Activated CD4-positive, alpha-beta T cell treated with anti-CD3 and anti-CD28 coated beads, Interleukin-2, amount 10 ng/mL, durations not matched to agents 7 days and 5 days (primary cell): ENCODE data around the gene ITGAE. TPM values are rescaled to one million over a fixed set of nuclear protein-coding genes. Genes with fewer than 3 reads are reported as not detected.

Experiments used
- CTCF ChIA-PET: fragments of 350-600 bp; sonication (Branson Sonifier 250); formaldehyde crosslinking; loops from one replicate; lab custom pipeline; 2021; ENCODE audit warnings: antibody characterized with exemption; lab: Charles Lee
- POLR2A ChIA-PET: fragments of 350-600 bp; sonication (Branson Sonifier 250); formaldehyde crosslinking; loops from one replicate; lab custom pipeline; 2021; ENCODE audit warnings: antibody characterized with exemption; lab: Charles Lee
- DNase-seq: peaks from one replicate; pipeline ENCODE4 v3.0.0-alpha.2; 2020
- H3K27ac Mint-ChIP-seq: one replicate; pipeline ENCODE4 v1.8.0; 2021; ENCODE audit warnings: mild to moderate bottlenecking, moderate library complexity, mixed read lengths
- H3K27me3 Mint-ChIP-seq: one replicate; pipeline ENCODE4 v1.8.0; 2021; ENCODE audit warnings: mixed read lengths
- H3K36me3 Mint-ChIP-seq: one replicate; pipeline ENCODE4 v1.8.0; 2021; ENCODE audit warnings: low read depth, mixed read lengths
- H3K4me1 Mint-ChIP-seq: one replicate; pipeline ENCODE4 v1.8.0; 2021; ENCODE audit warnings: mixed read lengths
- H3K4me3 Mint-ChIP-seq: one replicate; pipeline ENCODE4 v1.8.0; 2021; ENCODE audit warnings: mild to moderate bottlenecking, moderate library complexity, mixed read lengths
- H3K9me3 Mint-ChIP-seq: one replicate; pipeline ENCODE4 v1.8.0; 2021; ENCODE audit warnings: mixed read lengths
- total RNA-seq, 2 experiments: library from RNA; stranded (reverse); gene quantifications; one replicate each; pipeline ENCODE4 v1.2.3, GENCODE V29; 2021

Gene ITGAE
- total RNA-seq, 2 experiments from 2014 or later = 18.3 to 20.9 TPM

- H3K4me1 Mint-ChIP-seq = peaks cover 26% of the 10 kb centered on the region
- H3K4me3 Mint-ChIP-seq = no peak overlapping the region
- H3K9me3 Mint-ChIP-seq = no peaks in the 10 kb centered on the region
- DNase-seq = no peak
- CTCF ChIA-PET = interaction anchor here (0.6 to 1.0 kb wide), 3 partner anchors 10 to 1375 kb away, joined by 4 to 5 read pairs (median 5); no protein-coding TSS in a partner anchor
- H3K27me3 Mint-ChIP-seq = no peaks in the 10 kb centered on the region
- POLR2A ChIA-PET = no interaction called here
- no peak overlapping the region for H3K27ac Mint-ChIP-seq
- H3K36me3 Mint-ChIP-seq = peaks cover 9% of the 10 kb centered on the region
Measured at GRCh38 chr17:3692346-3692745, 108.6 kb downstream of the ITGAE start.

GRCh38 chr17:3691617-3692067, 109.3 kb downstream of the ITGAE start:
- H3K27ac Mint-ChIP-seq = no peak overlapping the region
- no peak overlapping the region for H3K4me3 Mint-ChIP-seq
- no peaks in the 10 kb centered on the region for H3K27me3 Mint-ChIP-seq
- peaks cover 23% of the 10 kb centered on the region for H3K4me1 Mint-ChIP-seq
- POLR2A ChIA-PET = no interaction called here
- CTCF ChIA-PET = interaction anchor here (0.6 to 1.2 kb wide), 6 partner anchors 9 to 1375 kb away, joined by 3 to 5 read pairs (median 4); no protein-coding TSS in a partner anchor
- H3K9me3 Mint-ChIP-seq = no peaks in the 10 kb centered on the region
- peaks cover 9% of the 10 kb centered on the region for H3K36me3 Mint-ChIP-seq
- no peak for DNase-seq

- no peak overlapping the region for H3K27ac Mint-ChIP-seq
- H3K27me3 Mint-ChIP-seq = no peaks in the 10 kb centered on the region
- H3K4me3 Mint-ChIP-seq = no peak overlapping the region
- CTCF ChIA-PET = no interaction called here
- POLR2A ChIA-PET = no interaction called here
- H3K9me3 Mint-ChIP-seq = no peaks in the 10 kb centered on the region
- DNase-seq = no peak
- peaks cover 9% of the 10 kb centered on the region for H3K36me3 Mint-ChIP-seq
- H3K4me1 Mint-ChIP-seq = peaks cover 19% of the 10 kb centered on the region
Measured at GRCh38 chr17:3690094-3690715, 110.8 kb downstream of the ITGAE start.

- no peaks in the 10 kb centered on the region for H3K27me3 Mint-ChIP-seq
- H3K27ac Mint-ChIP-seq = peak overlapping the region; percentile 3
- no peaks in the 10 kb centered on the region for H3K9me3 Mint-ChIP-seq
- H3K4me3 Mint-ChIP-seq = no peak overlapping the region
- peaks cover 9% of the 10 kb centered on the region for H3K36me3 Mint-ChIP-seq
- POLR2A ChIA-PET = no interaction called here
- CTCF ChIA-PET = no interaction called here
- peaks cover 16% of the 10 kb centered on the region for H3K4me1 Mint-ChIP-seq
- DNase-seq = no peak
Measured at GRCh38 chr17:3689262-3690093, 111.5 kb downstream of the ITGAE start.

GRCh38 chr17:3688852-3689261, 112.1 kb downstream of the ITGAE start:
- Mint-ChIP-seq H3K4me1 (peaks cover 10% of the 10 kb centered on the region), H3K4me3 (no peak overlapping the region), H3K27ac (no peak overlapping the region), H3K36me3 (peaks cover 9% of the 10 kb centered on the region), H3K9me3 (no peaks in the 10 kb centered on the region), H3K27me3 (no peaks in the 10 kb centered on the region)
- POLR2A ChIA-PET = no interaction called here
- CTCF ChIA-PET = no interaction called here
- no peak for DNase-seq

- Mint-ChIP-seq H3K36me3 (peaks cover 10% of the 10 kb centered on the region), H3K27ac (no peak overlapping the region), H3K4me1 (peaks cover 8% of the 10 kb centered on the region), H3K4me3 (no peak overlapping the region), H3K27me3 (no peaks in the 10 kb centered on the region), H3K9me3 (no peaks in the 10 kb centered on the region)
- ChIA-PET POLR2A (no interaction called here), CTCF (no interaction called here)
- DNase-seq = no peak
Measured at GRCh38 chr17:3688027-3688553, 112.9 kb downstream of the ITGAE start.

- Mint-ChIP-seq H3K27me3 (no peaks in the 10 kb centered on the region), H3K4me3 (no peak overlapping the region), H3K36me3 (peaks cover 19% of the 10 kb centered on the region), H3K27ac (no peak overlapping the region), H3K4me1 (peaks cover 22% of the 10 kb centered on the region), H3K9me3 (no peaks in the 10 kb centered on the region)
- ChIA-PET POLR2A (no interaction called here), CTCF (no interaction called here)
- DNase-seq = no peak
Measured at GRCh38 chr17:3685174-3685573, 115.8 kb downstream of the ITGAE start.

- H3K36me3 Mint-ChIP-seq = peaks cover 22% of the 10 kb centered on the region
- H3K27me3 Mint-ChIP-seq = no peaks in the 10 kb centered on the region
- ChIA-PET POLR2A (interaction anchor here (0.6 kb wide), 1 partner anchor 12 kb away, joined by 3 read pairs; no protein-coding TSS in a partner anchor), CTCF (interaction anchor here (0.6 to 2.3 kb wide), 14 partner anchors 9 to 163 kb away, joined by 3 to 9 read pairs (median 4); partner anchors contain the start of genes HASPIN and P2RX5)
- peak; percentile 67 for DNase-seq
- H3K27ac Mint-ChIP-seq = peak overlapping the region; percentile 71
- H3K9me3 Mint-ChIP-seq = no peaks in the 10 kb centered on the region
- H3K4me3 Mint-ChIP-seq = no peak overlapping the region
- peaks cover 28% of the 10 kb centered on the region for H3K4me1 Mint-ChIP-seq
Measured at GRCh38 chr17:3683054-3683511, 117.9 kb downstream of the ITGAE start.

- DNase-seq = no peak
- Mint-ChIP-seq H3K27me3 (no peaks in the 10 kb centered on the region), H3K4me3 (no peak overlapping the region), H3K27ac (peak overlapping the region; percentile 69), H3K9me3 (no peaks in the 10 kb centered on the region), H3K4me1 (peaks cover 28% of the 10 kb centered on the region), H3K36me3 (peaks cover 22% of the 10 kb centered on the region)
- ChIA-PET POLR2A (no interaction called here), CTCF (interaction anchor here (0.8 to 2.3 kb wide), 7 partner anchors 8 to 164 kb away, joined by 4 to 9 read pairs (median 7); no protein-coding TSS in a partner anchor)
Measured at GRCh38 chr17:3682033-3682432, 119.0 kb downstream of the ITGAE start.

GRCh38 chr17:3681565-3681964, 119.4 kb downstream of the ITGAE start:
- ChIA-PET POLR2A (no interaction called here), CTCF (interaction anchor here (1.5 kb wide), 2 partner anchors 8 to 145 kb away, joined by 5 to 9 read pairs; no protein-coding TSS in a partner anchor)
- H3K27me3 Mint-ChIP-seq = no peaks in the 10 kb centered on the region
- H3K4me3 Mint-ChIP-seq = no peak overlapping the region
- peaks cover 28% of the 10 kb centered on the region for H3K4me1 Mint-ChIP-seq
- peak overlapping the region; percentile 69 for H3K27ac Mint-ChIP-seq
- no peak for DNase-seq
- H3K36me3 Mint-ChIP-seq = peaks cover 22% of the 10 kb centered on the region
- no peaks in the 10 kb centered on the region for H3K9me3 Mint-ChIP-seq

- Mint-ChIP-seq H3K9me3 (no peaks in the 10 kb centered on the region), H3K27ac (no peak overlapping the region), H3K27me3 (no peaks in the 10 kb centered on the region), H3K4me1 (peaks cover 28% of the 10 kb centered on the region), H3K36me3 (peaks cover 22% of the 10 kb centered on the region), H3K4me3 (no peak overlapping the region)
- no peak for DNase-seq
- CTCF ChIA-PET = interaction anchor here (1.5 kb wide), 1 partner anchor 146 kb away, joined by 5 read pairs; no protein-coding TSS in a partner anchor
- POLR2A ChIA-PET = no interaction called here
Measured at GRCh38 chr17:3681057-3681456, 119.9 kb downstream of the ITGAE start.

- Mint-ChIP-seq H3K27me3 (no peaks in the 10 kb centered on the region), H3K4me3 (no peak overlapping the region), H3K4me1 (peaks cover 28% of the 10 kb centered on the region), H3K36me3 (peaks cover 22% of the 10 kb centered on the region), H3K27ac (peak overlapping the region; percentile 71), H3K9me3 (no peaks in the 10 kb centered on the region)
- DNase-seq = no peak
- POLR2A ChIA-PET = no interaction called here
- CTCF ChIA-PET = interaction anchor here (0.6 to 1.1 kb wide), 4 partner anchors 13 to 254 kb away, joined by 3 to 5 read pairs (median 4); no protein-coding TSS in a partner anchor
Measured at GRCh38 chr17:3679531-3680126, 121.4 kb downstream of the ITGAE start.
